Measurements from ENCODE around the gene CFAP20DC.

The CFAP20DC gene

GRCh38 chr3:58784888-58785287, 264.9 kb downstream of the CFAP20DC start:
- H3K4me3 ChIP-seq (ENCODE audit: low read depth, low read length): no peak overlapping the region
- no peak for TF ChIP-seq CTCF (IDR thresholded peaks at IDR 0.05; ENCODE audit: borderline replicate concordance, insufficient read depth, low read depth, low read length)

DNA sequence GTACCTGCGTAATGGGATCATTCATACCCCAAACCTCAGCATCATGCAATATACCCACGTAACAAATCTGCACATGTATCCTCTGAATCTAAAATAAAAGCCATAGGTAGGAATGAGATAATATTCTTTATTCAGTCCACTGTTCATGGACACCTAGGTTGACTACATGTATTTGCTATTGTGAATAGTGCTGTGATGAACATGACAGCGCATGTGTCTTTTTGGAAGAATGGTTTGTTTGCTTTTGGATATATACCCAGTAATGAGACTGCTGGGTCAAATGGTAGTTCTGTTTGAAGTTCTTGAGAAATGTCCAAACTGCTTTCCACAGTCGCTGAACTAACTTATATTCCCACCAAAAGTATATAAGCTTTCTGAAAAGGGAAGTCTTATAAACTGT, 265.4 kb downstream of the CFAP20DC start:
- TF ChIP-seq CTCF (IDR thresholded peaks at IDR 0.05; ENCODE audit: borderline replicate concordance, insufficient read depth, low read depth, low read length): no peak

GRCh38 chr3:58783845-58784244, 266.0 kb downstream of the CFAP20DC start:
- H3K4me3 ChIP-seq (ENCODE audit: low read depth, low read length): no peak overlapping the region

More for the DNA sequence above, 265.4 kb downstream of the CFAP20DC start:
- H3K4me3 ChIP-seq (ENCODE audit: low read depth, low read length): no peak overlapping the region

GRCh38 chr3:58779934-58780333, 269.9 kb downstream of the CFAP20DC start:
- no peak for TF ChIP-seq CTCF (IDR thresholded peaks at IDR 0.05; ENCODE audit: borderline replicate concordance, insufficient read depth, low read depth, low read length)
- no peak overlapping the region for H3K4me3 ChIP-seq (ENCODE audit: low read depth, low read length)

More at GRCh38 chr3:58783845-58784244, 266.0 kb downstream of the CFAP20DC start:
- TF ChIP-seq CTCF (IDR thresholded peaks at IDR 0.05; ENCODE audit: borderline replicate concordance, insufficient read depth, low read depth, low read length): no peak

DNA sequence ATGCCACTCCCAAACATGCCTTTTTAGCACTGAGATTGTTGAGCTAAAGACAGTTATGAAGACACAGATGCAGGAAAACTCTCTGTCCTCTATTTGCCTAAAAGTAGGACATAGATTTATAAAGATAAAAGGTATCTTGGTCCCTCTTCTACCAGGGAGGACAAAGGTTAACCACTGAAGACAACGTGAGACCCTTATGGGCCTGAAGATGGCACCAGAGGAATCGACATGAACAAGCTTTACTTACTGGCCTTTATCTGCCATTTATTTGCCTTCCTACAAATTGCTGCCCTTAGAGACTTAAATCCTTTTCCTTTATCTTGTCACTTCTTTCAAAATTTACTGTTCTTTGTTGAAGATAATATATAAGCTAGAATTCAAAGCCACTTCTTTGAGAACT, 273.6 kb downstream of the CFAP20DC start:
- no peak for TF ChIP-seq CTCF (IDR thresholded peaks at IDR 0.05; ENCODE audit: borderline replicate concordance, insufficient read depth, low read depth, low read length)
- H3K4me3 ChIP-seq (ENCODE audit: low read depth, low read length): no peak overlapping the region

DNA sequence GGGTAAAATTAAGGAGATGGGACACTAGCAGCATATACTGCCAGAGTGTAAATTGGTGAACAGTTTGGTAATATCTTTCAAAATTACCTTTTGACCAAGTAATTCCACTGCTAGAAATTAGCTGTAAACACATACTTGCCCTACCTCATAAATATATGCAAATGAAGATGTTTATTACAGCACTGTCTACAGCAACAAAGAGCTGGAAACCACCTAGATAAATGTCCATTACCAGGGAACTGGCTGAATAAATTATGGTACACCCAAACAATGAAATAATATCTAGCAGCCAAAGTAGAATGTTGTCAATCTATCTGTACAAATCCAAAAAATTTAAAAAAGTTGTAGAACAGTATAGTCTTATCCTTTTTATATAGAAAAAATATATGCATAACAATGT, 277.4 kb downstream of the CFAP20DC start:
- TF ChIP-seq CTCF (IDR thresholded peaks at IDR 0.05; ENCODE audit: borderline replicate concordance, insufficient read depth, low read depth, low read length): no peak
- H3K4me3 ChIP-seq (ENCODE audit: low read depth, low read length): no peak overlapping the region

GRCh38 chr3:58769065-58769464, 280.8 kb downstream of the CFAP20DC start:
- H3K4me3 ChIP-seq (ENCODE audit: low read depth, low read length): no peak overlapping the region
- TF ChIP-seq CTCF (IDR thresholded peaks at IDR 0.05; ENCODE audit: borderline replicate concordance, insufficient read depth, low read depth, low read length): no peak
